LNCaP clone FGC (cell line): ENCODE data around the gene ACSS1.

Experiments
- DNase-seq: peaks from one replicate; pipeline ENCODE4 v3.0.0-alpha.2; 2011; ENCODE audit warnings: low read depth
- H3K4me3 ChIP-seq: 2 replicates; pipeline ENCODE4 v1.5.1; 2011; ENCODE audit warnings: mild to moderate bottlenecking, low read depth, low read length, control low read depth
- CTCF ChIP-seq: IDR thresholded peaks from 2 replicates; pipeline ENCODE4 v1.5.1; 2012; ENCODE audit warnings: mild to moderate bottlenecking; ENCODE audit not compliant: control insufficient read depth, insufficient read depth; ENCODE audit errors: extremely low read depth

ACSS1 gene

GRCh38 chr20:24960861-24961260, 97.1 kb downstream of the ACSS1 start:
- H3K4me3 ChIP-seq, result no peak overlapping the region
- DNase-seq, result no peak
- no peak for TF ChIP-seq CTCF

GRCh38 chr20:24960302-24960801, 97.6 kb downstream of the ACSS1 start:
- TF ChIP-seq CTCF, result no peak
- no peak for DNase-seq
- H3K4me3 ChIP-seq, result no peak overlapping the region

- H3K4me3 ChIP-seq, result no peak overlapping the region
- no peak for DNase-seq
- no peak for TF ChIP-seq CTCF
Measured at GRCh38 chr20:24959591-24960301, 98.2 kb downstream of the ACSS1 start.

- TF ChIP-seq CTCF, result no peak
- no peak for DNase-seq
- no peak overlapping the region for H3K4me3 ChIP-seq
Measured at GRCh38 chr20:24958506-24959385, 99.2 kb downstream of the ACSS1 start.

GRCh38 chr20:24957326-24958016, 100.5 kb downstream of the ACSS1 start:
- no peak overlapping the region for H3K4me3 ChIP-seq
- DNase-seq, result no peak
- no peak for TF ChIP-seq CTCF
